CD4-positive, alpha-beta T cell treated with Interleukin-1 beta for 1 hour (primary cell): ENCODE data around the gene DNAJC13.
"Not testable (repeated sequence)": the region's sequence is repeated elsewhere in the genome, so short reads cannot be mapped to it uniquely, and the experiment has no call there.

Experiments
- DNase-seq, 2 donors: peaks; one replicate each; pipeline ENCODE4 v3.0.0-alpha.2; 2020 to 2022

The DNAJC13 gene

DNA sequence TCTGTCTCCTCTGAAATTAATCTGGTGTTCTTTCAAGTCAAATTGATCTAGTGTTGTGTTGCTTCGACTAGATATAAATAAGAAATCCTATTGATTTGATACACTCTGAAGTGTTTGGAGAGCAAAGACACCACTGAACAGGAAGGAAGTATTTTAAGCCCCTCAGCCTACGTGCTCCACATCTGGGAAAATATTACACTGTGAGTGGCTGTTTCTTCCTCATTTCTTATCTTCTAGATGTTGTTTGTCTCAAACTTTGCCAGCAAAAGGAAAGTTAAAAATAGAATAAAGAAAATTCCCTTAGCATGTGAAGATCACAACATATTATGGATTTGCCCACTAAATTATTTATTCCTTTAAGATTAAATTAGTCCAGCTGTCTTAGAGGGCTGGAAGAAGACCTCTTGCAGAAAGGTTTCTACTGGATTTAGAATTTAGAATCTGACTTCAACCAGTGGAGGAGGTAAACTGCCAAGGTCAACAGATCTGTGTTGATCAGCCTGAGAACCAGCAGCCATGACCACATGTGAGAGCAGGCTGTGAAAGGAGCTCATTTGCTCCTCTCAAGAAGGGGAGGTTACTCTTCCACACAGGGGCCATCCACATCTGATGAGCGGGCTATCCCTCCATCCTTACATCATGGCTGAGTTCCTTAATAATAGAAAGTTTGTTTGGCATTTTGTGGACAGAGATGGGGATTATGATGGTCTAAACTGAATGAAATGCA lies 133.4 kb downstream of the DNAJC13 start:
- no peak for DNase-seq

GRCh38 chr3:132553826-132554225 lies 136.5 kb downstream of the DNAJC13 start:
- no peak for DNase-seq

GRCh38 chr3:132554437-132554836 lies 137.1 kb downstream of the DNAJC13 start:
- no peak for DNase-seq

- DNase-seq: no peak
These were observed 138.2 kb downstream of the DNAJC13 start for GRCh38 chr3:132555306-132556035.

- DNase-seq: not testable (repeated sequence)
These were observed 138.7 kb downstream of the DNAJC13 start for GRCh38 chr3:132556036-132556386.

DNA sequence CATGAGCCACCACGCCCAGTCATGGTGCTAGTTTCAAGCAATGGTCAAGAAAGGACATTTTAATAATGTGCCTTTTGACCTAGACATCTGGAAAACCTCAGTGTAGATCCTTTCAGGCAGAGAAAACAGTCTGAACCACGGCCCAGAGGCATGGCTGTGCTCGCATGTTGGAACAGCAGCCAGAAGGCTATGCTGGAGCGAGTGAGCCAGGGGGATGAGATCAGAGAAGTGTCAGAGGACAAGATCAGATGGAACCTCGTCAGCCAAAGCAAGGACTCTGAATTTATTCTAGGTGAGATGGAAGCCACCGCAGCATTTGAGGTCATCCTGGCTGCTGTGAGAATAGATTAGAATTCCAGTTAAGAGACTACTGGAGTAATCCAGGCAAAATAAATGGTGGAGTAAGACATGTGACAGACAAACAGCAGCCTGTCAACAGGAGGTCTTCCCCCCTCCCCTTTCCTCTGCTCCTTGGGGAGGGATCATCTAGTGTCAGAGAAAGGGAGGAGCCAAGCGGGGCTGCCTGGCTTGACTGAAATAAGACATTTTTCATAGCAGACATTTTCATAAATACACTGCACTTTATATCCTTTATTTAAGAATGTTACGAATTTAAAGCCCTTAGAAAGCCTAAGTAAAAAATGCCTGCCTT lies 139.3 kb downstream of the DNAJC13 start:
- DNase-seq: no peak

- DNase-seq: no peak
These were observed 143.7 kb downstream of the DNAJC13 start for GRCh38 chr3:132561003-132561402.

DNA sequence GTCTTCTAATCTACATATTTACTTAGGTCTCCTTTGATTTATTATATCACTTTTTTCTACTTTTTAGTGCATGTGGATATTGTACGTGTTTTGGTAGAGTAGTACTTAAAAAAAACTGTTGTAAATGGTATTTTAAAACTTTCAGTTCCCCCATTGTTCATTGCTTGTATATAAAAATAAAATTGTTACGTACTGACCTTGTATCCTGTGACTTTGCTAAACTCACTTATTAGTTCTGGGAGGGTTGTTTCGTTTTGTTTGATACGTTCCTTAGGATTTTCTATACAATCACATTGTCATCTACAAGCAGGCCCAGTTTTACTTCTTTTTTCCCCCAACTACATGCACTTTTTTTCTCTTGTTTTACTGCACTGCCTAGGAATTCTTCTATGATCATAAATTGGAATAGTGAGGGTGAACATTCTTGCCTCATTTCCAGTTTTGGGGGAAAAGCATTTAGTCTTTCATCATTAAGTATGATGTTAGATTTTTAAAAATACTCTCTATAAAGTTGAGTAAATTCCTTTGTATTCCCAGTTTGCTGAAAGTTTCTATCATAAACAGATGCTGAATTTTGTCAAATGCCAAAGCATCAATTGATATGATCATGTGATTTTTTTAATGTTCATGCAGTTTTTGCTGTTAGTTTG lies 146.2 kb downstream of the DNAJC13 start:
- no peak for DNase-seq

GRCh38 chr3:132564070-132564465 lies 146.8 kb downstream of the DNAJC13 start:
- DNase-seq: no peak

DNA sequence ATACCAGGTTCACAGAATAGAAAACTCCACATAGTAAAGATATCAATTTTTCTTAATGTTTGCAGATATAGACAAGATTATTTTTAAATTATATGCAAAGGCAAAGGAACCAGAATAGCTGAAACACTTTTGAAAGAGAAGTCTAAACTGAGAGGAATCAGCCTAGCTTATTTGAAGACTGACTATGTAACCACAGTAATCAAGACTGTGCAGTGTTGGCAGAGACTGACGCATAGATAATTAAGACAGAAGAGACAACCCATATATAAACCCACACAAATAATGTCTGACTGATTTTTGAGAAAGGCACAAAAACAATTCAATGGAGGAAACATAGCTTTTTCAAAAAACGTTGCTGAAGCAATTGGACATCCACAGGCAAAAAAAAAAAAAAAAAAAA lies 151.1 kb downstream of the DNAJC13 start:
- no peak for DNase-seq

DNA sequence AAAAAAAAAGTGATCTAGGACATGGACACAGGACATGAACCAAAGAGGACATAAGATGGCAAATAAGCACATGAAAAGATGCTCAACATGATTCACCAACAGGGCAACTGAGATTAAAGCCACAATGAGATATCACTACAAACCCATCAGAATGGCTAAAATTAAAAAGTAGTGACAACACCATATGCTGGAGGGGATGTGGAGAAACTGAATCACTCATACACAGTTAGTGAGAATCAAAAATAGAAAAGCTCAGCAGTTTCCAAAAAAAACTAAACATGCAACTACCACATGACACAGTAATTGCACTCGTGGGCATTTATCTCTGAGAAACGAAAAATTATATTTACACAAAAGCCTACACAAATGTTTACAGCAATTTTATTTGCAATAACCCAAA lies 151.9 kb downstream of the DNAJC13 start:
- no peak for DNase-seq

GRCh38 chr3:132569580-132569979 lies 152.3 kb downstream of the DNAJC13 start:
- DNase-seq: no peak

DNA sequence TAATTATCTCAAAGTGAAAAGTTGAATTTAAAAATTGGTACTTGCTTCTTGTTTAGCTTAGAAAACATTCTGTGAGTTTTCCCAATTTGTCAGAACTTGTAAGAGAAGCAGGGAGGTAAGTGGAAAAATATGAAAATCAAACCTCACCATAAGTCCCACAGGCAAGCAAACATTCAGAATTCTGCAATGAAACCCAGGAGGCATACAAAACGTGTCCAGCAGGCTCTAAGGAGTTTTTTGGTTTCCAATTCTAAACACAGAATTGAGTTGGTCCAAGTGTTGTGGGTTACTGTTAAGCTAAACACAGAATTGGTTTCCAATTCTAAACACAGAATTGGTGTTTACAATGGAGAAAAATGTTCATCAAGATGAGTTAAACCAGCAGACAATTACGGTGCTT lies 152.7 kb downstream of the DNAJC13 start:
- DNase-seq: no peak

DNA sequence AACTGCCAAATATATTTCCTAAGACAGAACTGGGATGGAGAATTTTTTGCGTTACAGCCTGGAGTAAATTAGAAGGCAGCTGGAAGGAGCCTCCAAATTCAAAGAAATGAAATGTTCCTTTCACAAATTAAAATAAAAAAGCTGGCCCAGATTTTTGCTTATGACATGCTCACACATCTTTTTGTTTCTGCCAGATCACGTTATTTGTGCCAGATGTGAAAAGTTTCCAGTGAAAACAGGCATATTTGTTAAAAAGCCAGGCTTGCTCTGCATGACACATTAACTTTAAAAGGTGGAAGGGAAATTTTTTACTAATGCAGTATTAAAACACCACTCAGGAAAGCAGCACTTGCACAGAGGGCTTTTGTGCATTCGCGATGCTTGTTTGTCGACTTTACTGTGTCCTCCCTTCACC lies 156.5 kb downstream of the DNAJC13 start:
- DNase-seq: no peak

DNA sequence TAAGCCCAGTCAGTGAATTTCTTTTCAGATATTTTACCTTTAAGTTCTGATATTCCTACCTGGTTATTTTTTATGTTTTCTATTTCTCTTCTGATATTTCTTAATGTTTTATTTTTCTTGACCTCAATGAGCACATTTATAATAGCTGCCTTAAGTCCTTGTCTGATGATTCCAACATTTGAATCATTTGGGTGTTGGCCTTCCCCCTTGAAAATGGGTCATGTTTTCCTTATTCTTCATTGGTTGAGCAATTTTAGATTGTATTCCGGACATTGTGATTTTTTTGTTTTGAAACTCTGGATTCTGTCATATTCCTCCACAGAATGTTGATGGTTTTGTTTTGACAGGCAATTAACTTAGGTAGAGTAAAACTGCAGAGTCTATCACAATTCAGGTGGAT lies 170.1 kb downstream of the DNAJC13 start:
- DNase-seq: no peak
